ENCODE measurements around the gene PITPNM3.

- TF ChIP-seq NFIC (IDR thresholded peaks at IDR 0.05; ENCODE audit: low read length) = no peak
- TF ChIP-seq HNF4A (CRISPR knock-in tag; IDR thresholded peaks at IDR 0.05) = no peak
- no peak for TF ChIP-seq ZC3H4 (CRISPR knock-in tag; IDR thresholded peaks at IDR 0.05; ENCODE audit: borderline replicate concordance)
- TF ChIP-seq PRDM15 (CRISPR knock-in tag; IDR thresholded peaks at IDR 0.05) = no peak
- TF ChIP-seq KAT2B (IDR thresholded peaks at IDR 0.05; ENCODE audit: borderline replicate concordance, low read depth, low read length) = no peak
- no peak for TF ChIP-seq ZNF552 (CRISPR knock-in tag; IDR thresholded peaks at IDR 0.05; ENCODE audit: borderline replicate concordance)
- TF ChIP-seq CTCF (CRISPR knock-in tag; IDR thresholded peaks at IDR 0.05) = no peak
- TF ChIP-seq KLF16 (CRISPR knock-in tag; IDR thresholded peaks at IDR 0.05) = no peak
- TF ChIP-seq JUND (CRISPR knock-in tag; IDR thresholded peaks at IDR 0.05) = no peak
- no peak for TF ChIP-seq FOXP1 (IDR thresholded peaks at IDR 0.05)
- no peak for TF ChIP-seq FOXP1 (CRISPR knock-in tag; IDR thresholded peaks at IDR 0.05)
- no peak for TF ChIP-seq MYC (CRISPR knock-in tag; IDR thresholded peaks at IDR 0.05; ENCODE audit: borderline replicate concordance)
These were observed 70.5 kb downstream of the PITPNM3 start for GRCh38 chr17:6485646-6486412.

Measured in HepG2 (cell line).